Measurements from ENCODE around the gene C19orf12.
"Not testable (repeated sequence)": the region's sequence is repeated elsewhere in the genome, so short reads cannot be mapped to it uniquely, and the experiment has no call there.

C19orf12 gene

DNA sequence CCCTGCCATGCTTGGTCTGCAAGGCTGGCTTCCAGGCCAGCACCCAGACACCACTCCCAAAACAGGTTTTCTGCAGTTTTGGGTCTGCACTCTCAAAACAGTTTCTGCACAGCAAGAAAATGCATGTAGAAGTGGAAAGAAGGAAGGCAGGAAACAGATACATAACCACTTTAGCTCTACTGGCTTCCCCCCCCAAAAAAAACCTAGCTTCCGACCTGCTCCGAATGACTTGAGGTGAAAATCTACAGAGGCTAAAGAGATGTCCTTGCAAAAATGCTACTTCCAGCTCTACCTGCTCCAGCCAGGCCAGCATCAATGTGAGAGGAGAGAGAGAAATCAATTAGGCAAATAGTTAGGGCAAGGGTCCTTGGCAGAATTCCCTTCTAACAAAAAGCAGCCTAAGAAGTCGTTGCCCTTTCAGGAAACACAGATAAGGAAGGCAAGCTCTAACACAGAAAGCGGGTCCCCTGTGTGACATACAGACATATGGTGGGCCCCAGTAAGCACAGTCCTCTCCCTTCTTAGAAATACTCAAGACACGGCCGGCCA lies 3.4 kb downstream of the C19orf12 start:
- peaks cover 9% of the 10 kb centered on the region; the same call in 1 of the 2 replicates for H3K79me2 ChIP-seq (ENCODE audit: insufficient read depth, low read length)

DNA sequence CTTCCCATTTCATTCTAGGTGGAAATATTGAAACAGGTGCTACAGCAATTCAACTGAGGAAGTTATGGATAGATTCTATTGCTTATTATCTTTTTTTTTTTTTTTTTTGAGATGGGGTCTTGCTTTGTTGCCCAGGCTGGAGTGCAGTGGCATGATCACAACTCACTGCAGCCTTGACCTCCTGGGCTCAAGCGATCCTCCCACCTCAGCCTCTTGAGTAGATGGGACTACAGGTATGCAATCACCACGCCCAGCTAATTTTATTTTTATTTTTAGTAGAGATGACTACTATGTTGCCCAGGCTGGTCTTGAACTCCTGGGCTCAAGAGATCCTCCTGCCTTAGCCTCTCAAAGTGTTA lies 5.6 kb downstream of the C19orf12 start:
- not testable (repeated sequence) for H3K36me3 ChIP-seq (ENCODE audit: low read length); H3K79me2 ChIP-seq (ENCODE audit: insufficient read depth, low read length); H2AFZ ChIP-seq (ENCODE audit: low read depth, low read length, severe bottlenecking); H3F3A ChIP-seq (ENCODE audit: insufficient read depth); H3K4me3 ChIP-seq (ENCODE audit: insufficient read depth, low read length, poor library complexity, severe bottlenecking); H3K9me3 ChIP-seq (ENCODE audit: insufficient read depth, low read length); H3K9me2 ChIP-seq (replicated peaks; ENCODE audit: insufficient read depth, low read length); H3K4me2 ChIP-seq (ENCODE audit: low read depth, low read length, poor library complexity, severe bottlenecking); H3K9ac ChIP-seq (ENCODE audit: low read length); H3K27me3 ChIP-seq (ENCODE audit: low read length); H4K20me1 ChIP-seq (ENCODE audit: low read depth, low read length); H3K27ac ChIP-seq (ENCODE audit: low read depth, low read length)

More for the DNA sequence above, 3.4 kb downstream of the C19orf12 start:
- H3K27me3 ChIP-seq (ENCODE audit: low read length): no peaks in the 10 kb centered on the region
- H2AFZ ChIP-seq (ENCODE audit: low read depth, low read length, severe bottlenecking): no peak overlapping the region
- no peaks in the 10 kb centered on the region for H4K20me1 ChIP-seq (ENCODE audit: low read depth, low read length)
- H3K9me3 ChIP-seq (ENCODE audit: insufficient read depth, low read length): no peaks in the 10 kb centered on the region
- TF ChIP-seq EZH2phosphoT487 (conservative IDR thresholded peaks at IDR 0.05; ENCODE audit: low read length) (no peak), CTCF (IDR thresholded peaks at IDR 0.05; ENCODE audit: insufficient read depth, low read length, poor library complexity, severe bottlenecking) (no peak)
- H3K27ac ChIP-seq (ENCODE audit: low read depth, low read length): no peak overlapping the region
- H3K9ac ChIP-seq (ENCODE audit: low read length): no peak overlapping the region
- no peaks in the 10 kb centered on the region for H3K9me2 ChIP-seq (replicated peaks; ENCODE audit: insufficient read depth, low read length)
- H3K36me3 ChIP-seq (ENCODE audit: low read length): no peaks in the 10 kb centered on the region
- no peak overlapping the region for H3K4me2 ChIP-seq (ENCODE audit: low read depth, low read length, poor library complexity, severe bottlenecking)
- no peak overlapping the region for H3K4me3 ChIP-seq (ENCODE audit: insufficient read depth, low read length, poor library complexity, severe bottlenecking)
- 0 out of 2 replicates have a peak, but pooled peaks cover 3% of the 10 kb centered on the region for H3F3A ChIP-seq (ENCODE audit: insufficient read depth)

- no peak for TF ChIP-seq EZH2phosphoT487 (conservative IDR thresholded peaks at IDR 0.05; ENCODE audit: low read length)
- no peak for TF ChIP-seq CTCF (IDR thresholded peaks at IDR 0.05; ENCODE audit: insufficient read depth, low read length, poor library complexity, severe bottlenecking)
Observed at GRCh38 chr19:29708554-29709439, 6.3 kb downstream of the C19orf12 start.

DNA sequence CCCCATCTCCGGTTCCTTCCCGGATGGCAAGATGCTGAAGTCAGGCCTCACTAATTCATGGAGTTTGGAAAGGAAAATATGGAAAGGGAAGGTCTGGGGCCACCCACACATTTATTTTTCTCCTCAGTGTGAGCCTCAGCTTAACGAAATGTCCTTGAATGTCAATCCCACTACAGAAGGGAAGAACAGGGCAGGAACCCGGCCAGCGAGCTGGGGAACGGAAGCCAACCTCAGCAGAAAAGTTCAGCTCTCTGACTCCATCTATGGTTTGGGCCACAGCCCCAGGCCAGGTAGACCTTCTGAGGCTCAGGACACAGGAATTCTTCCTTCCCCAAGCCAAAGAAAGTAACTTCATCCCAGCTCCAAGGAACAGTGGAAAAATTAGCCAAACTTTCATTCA lies 8.4 kb downstream of the C19orf12 start:
- H3K9ac ChIP-seq (ENCODE audit: low read length): no peak overlapping the region
- H3K4me2 ChIP-seq (ENCODE audit: low read depth, low read length, poor library complexity, severe bottlenecking): no peak overlapping the region
- H2AFZ ChIP-seq (ENCODE audit: low read depth, low read length, severe bottlenecking): no peak overlapping the region
- H3F3A ChIP-seq (ENCODE audit: insufficient read depth): no peaks in the 10 kb centered on the region
- no peaks in the 10 kb centered on the region for H3K79me2 ChIP-seq (ENCODE audit: insufficient read depth, low read length)
- no peaks in the 10 kb centered on the region for H4K20me1 ChIP-seq (ENCODE audit: low read depth, low read length)
- H3K9me3 ChIP-seq (ENCODE audit: insufficient read depth, low read length): no peaks in the 10 kb centered on the region
- no peak overlapping the region for H3K27ac ChIP-seq (ENCODE audit: low read depth, low read length)
- H3K9me2 ChIP-seq (replicated peaks; ENCODE audit: insufficient read depth, low read length): no peaks in the 10 kb centered on the region
- TF ChIP-seq CTCF (IDR thresholded peaks at IDR 0.05; ENCODE audit: insufficient read depth, low read length, poor library complexity, severe bottlenecking): no peak
- H3K36me3 ChIP-seq (ENCODE audit: low read length): no peaks in the 10 kb centered on the region
- no peak overlapping the region for H3K4me3 ChIP-seq (ENCODE audit: insufficient read depth, low read length, poor library complexity, severe bottlenecking)
- H3K27me3 ChIP-seq (ENCODE audit: low read length): no peaks in the 10 kb centered on the region

More at GRCh38 chr19:29708554-29709439, 6.3 kb downstream of the C19orf12 start:
- Histone ChIP-seq H3F3A (ENCODE audit: insufficient read depth) (no peaks in the 10 kb centered on the region), H4K20me1 (ENCODE audit: low read depth, low read length) (no peaks in the 10 kb centered on the region), H3K4me3 (ENCODE audit: insufficient read depth, low read length, poor library complexity, severe bottlenecking) (no peak overlapping the region), H3K9ac (ENCODE audit: low read length) (no peak overlapping the region), H3K79me2 (ENCODE audit: insufficient read depth, low read length) (0 out of 2 replicates have a peak, but pooled peaks cover 3% of the 10 kb centered on the region), H2AFZ (ENCODE audit: low read depth, low read length, severe bottlenecking) (no peak overlapping the region), H3K27me3 (ENCODE audit: low read length) (no peaks in the 10 kb centered on the region), H3K4me2 (ENCODE audit: low read depth, low read length, poor library complexity, severe bottlenecking) (no peak overlapping the region), H3K9me3 (ENCODE audit: insufficient read depth, low read length) (no peaks in the 10 kb centered on the region), H3K9me2 (replicated peaks; ENCODE audit: insufficient read depth, low read length) (no peaks in the 10 kb centered on the region), H3K36me3 (ENCODE audit: low read length) (no peaks in the 10 kb centered on the region), H3K27ac (ENCODE audit: low read depth, low read length) (no peak overlapping the region)
